Measurements from ENCODE around the gene TNS1. TPM values are rescaled to one million over a fixed set of nuclear protein-coding genes. Genes with fewer than 3 reads are reported as not detected.

The TNS1 gene
- total and polyA plus RNA-seq, 2 experiments from 2014 or later = 81.6 to 99.3 TPM

- no peak overlapping the region for H3K4me2 ChIP-seq (ENCODE audit: unreplicated experiment)
- H4K20me1 ChIP-seq (ENCODE audit: insufficient read depth) = no peaks in the 10 kb centered on the region; the same call in 1 of the 2 replicates
- H3K4me3 ChIP-seq = no peak overlapping the region
- no peak for DNase-seq
- no peaks in the 10 kb centered on the region for H3K4me1 ChIP-seq (ENCODE audit: insufficient read depth)
- H3K9ac ChIP-seq = no peak overlapping the region
- in situ Hi-C loops (cut with MboI) = no loop called here
- peaks cover 22% of the 10 kb centered on the region for H3K36me3 ChIP-seq (ENCODE audit: low read depth)
- no peak for TF ChIP-seq EZH2phosphoT487 (IDR thresholded peaks at IDR 0.05; ENCODE audit: insufficient read depth, low read depth)
- TF ChIP-seq EZH2 (IDR thresholded peaks at IDR 0.05; ENCODE audit: insufficient read depth, poor library complexity, severe bottlenecking) = no peak
- WGBS, 2 experiments (ENCODE audit: low coverage in 1 of 2, low lambda C conversion rate in 2 of 2, missing lambda C conversion rate in 2 of 2) = 83 to 85% methylated on average over 11 to 12 of the region's 12 CpGs
- H3F3A ChIP-seq (ENCODE audit: insufficient read depth) = peaks cover 66% of the 10 kb centered on the region
- no peaks in the 10 kb centered on the region for H3K27me3 ChIP-seq (replicated peaks; ENCODE audit: insufficient read depth)
- H2AFZ ChIP-seq = no peak overlapping the region
- no peaks in the 10 kb centered on the region for H3K9me3 ChIP-seq (ENCODE audit: low read depth)
- no peaks in the 10 kb centered on the region for H3K9me2 ChIP-seq (ENCODE audit: insufficient read depth)
- H3K27ac ChIP-seq = no peak overlapping the region
- no peaks in the 10 kb centered on the region for H3K79me2 ChIP-seq (ENCODE audit: insufficient read depth)
These were observed 198.5 kb downstream of the TNS1 start for GRCh38 chr2:217804338-217804737.

GRCh38 chr2:217803653-217803960 is 199.2 kb downstream of the TNS1 start:
- no peak overlapping the region for H3K27ac ChIP-seq
- no peak for TF ChIP-seq EZH2phosphoT487 (IDR thresholded peaks at IDR 0.05; ENCODE audit: insufficient read depth, low read depth)
- no peak for TF ChIP-seq EZH2 (IDR thresholded peaks at IDR 0.05; ENCODE audit: insufficient read depth, poor library complexity, severe bottlenecking)
- H3K4me1 ChIP-seq (ENCODE audit: insufficient read depth) = no peaks in the 10 kb centered on the region
- H3K9ac ChIP-seq = no peak overlapping the region
- peaks cover 70% of the 10 kb centered on the region for H3F3A ChIP-seq (ENCODE audit: insufficient read depth)
- H3K27me3 ChIP-seq (replicated peaks; ENCODE audit: insufficient read depth) = no peaks in the 10 kb centered on the region
- H3K4me3 ChIP-seq = no peak overlapping the region
- no peaks in the 10 kb centered on the region; the same call in 1 of the 2 replicates for H4K20me1 ChIP-seq (ENCODE audit: insufficient read depth)
- H2AFZ ChIP-seq = no peak overlapping the region
- no peaks in the 10 kb centered on the region for H3K9me3 ChIP-seq (ENCODE audit: low read depth)
- H3K79me2 ChIP-seq (ENCODE audit: insufficient read depth) = no peaks in the 10 kb centered on the region
- in situ Hi-C loops (cut with MboI) = no loop called here
- peaks cover 18% of the 10 kb centered on the region for H3K36me3 ChIP-seq (ENCODE audit: low read depth)
- no peaks in the 10 kb centered on the region for H3K9me2 ChIP-seq (ENCODE audit: insufficient read depth)
- H3K4me2 ChIP-seq (ENCODE audit: unreplicated experiment) = no peak overlapping the region
- DNase-seq = no peak
- 71 to 72% methylated on average over 3 of the region's 3 CpGs for WGBS, 2 experiments (ENCODE audit: low coverage in 1 of 2, low lambda C conversion rate in 2 of 2, missing lambda C conversion rate in 2 of 2)

- no peak for DNase-seq
- Histone ChIP-seq H3K27ac (no peak overlapping the region), H3K4me3 (no peak overlapping the region), H3K4me2 (ENCODE audit: unreplicated experiment) (no peak overlapping the region), H3K79me2 (ENCODE audit: insufficient read depth) (no peaks in the 10 kb centered on the region), H3K9me2 (ENCODE audit: insufficient read depth) (no peaks in the 10 kb centered on the region), H3K4me1 (ENCODE audit: insufficient read depth) (no peaks in the 10 kb centered on the region), H4K20me1 (ENCODE audit: insufficient read depth) (no peaks in the 10 kb centered on the region), H2AFZ (no peak overlapping the region), H3K27me3 (replicated peaks; ENCODE audit: insufficient read depth) (no peaks in the 10 kb centered on the region), H3K36me3 (ENCODE audit: low read depth) (peaks cover 14% of the 10 kb centered on the region), H3F3A (ENCODE audit: insufficient read depth) (peaks cover 71% of the 10 kb centered on the region), H3K9me3 (ENCODE audit: low read depth) (no peaks in the 10 kb centered on the region), H3K9ac (no peak overlapping the region)
- TF ChIP-seq EZH2phosphoT487 (IDR thresholded peaks at IDR 0.05; ENCODE audit: insufficient read depth, low read depth) (no peak), EZH2 (IDR thresholded peaks at IDR 0.05; ENCODE audit: insufficient read depth, poor library complexity, severe bottlenecking) (no peak)
- in situ Hi-C loops (cut with MboI) = no loop called here
- WGBS, 2 experiments (ENCODE audit: low coverage in 1 of 2, low lambda C conversion rate in 2 of 2, missing lambda C conversion rate in 2 of 2) = 87 to 88% methylated on average over 7 of the region's 7 CpGs
These were observed 199.7 kb downstream of the TNS1 start for GRCh38 chr2:217802876-217803652.

- Histone ChIP-seq H2AFZ (no peak overlapping the region), H3K4me1 (ENCODE audit: insufficient read depth) (no peaks in the 10 kb centered on the region), H3K9me3 (ENCODE audit: low read depth) (no peaks in the 10 kb centered on the region), H3K79me2 (ENCODE audit: insufficient read depth) (no peaks in the 10 kb centered on the region), H3K9me2 (ENCODE audit: insufficient read depth) (no peaks in the 10 kb centered on the region), H4K20me1 (ENCODE audit: insufficient read depth) (no peaks in the 10 kb centered on the region), H3K4me2 (ENCODE audit: unreplicated experiment) (no peak overlapping the region), H3F3A (ENCODE audit: insufficient read depth) (peaks cover 75% of the 10 kb centered on the region), H3K27ac (no peak overlapping the region), H3K9ac (no peak overlapping the region), H3K36me3 (ENCODE audit: low read depth) (peaks cover 14% of the 10 kb centered on the region), H3K27me3 (replicated peaks; ENCODE audit: insufficient read depth) (no peaks in the 10 kb centered on the region), H3K4me3 (no peak overlapping the region)
- no peak for TF ChIP-seq EZH2 (IDR thresholded peaks at IDR 0.05; ENCODE audit: insufficient read depth, poor library complexity, severe bottlenecking)
- TF ChIP-seq EZH2phosphoT487 (IDR thresholded peaks at IDR 0.05; ENCODE audit: insufficient read depth, low read depth) = no peak
- 62 to 69% methylated on average over 4 of the region's 4 CpGs for WGBS, 2 experiments (ENCODE audit: low coverage in 1 of 2, low lambda C conversion rate in 2 of 2, missing lambda C conversion rate in 2 of 2)
- in situ Hi-C loops (cut with MboI) = no loop called here
- no peak for DNase-seq
These were observed 200.5 kb downstream of the TNS1 start for GRCh38 chr2:217802266-217802665.

Data from GM23248 (cell line).